Measurements from ENCODE around the gene GPR143.

DNA sequence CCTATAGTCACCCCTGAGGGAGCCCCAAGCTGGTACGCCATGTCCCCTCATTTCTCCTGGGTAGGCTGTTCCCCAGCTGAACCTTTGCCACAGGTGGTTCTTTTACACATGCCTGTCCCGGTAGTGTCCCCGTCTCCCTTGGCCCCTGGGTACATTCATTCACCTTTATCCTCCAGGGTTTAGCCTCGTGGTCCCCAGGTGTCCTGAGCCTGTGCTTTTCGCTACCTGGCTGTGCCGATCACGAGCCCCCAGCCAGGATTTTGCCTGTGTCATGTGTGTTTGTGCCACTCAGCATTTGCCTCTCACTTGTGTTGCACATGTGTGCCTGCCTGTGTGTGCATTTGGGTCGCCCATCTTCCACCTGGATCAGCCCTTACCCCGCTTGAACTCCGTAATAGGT, 57.6 kb downstream of the GPR143 start:
- TF ChIP-seq POLR2AphosphoS5 (IDR thresholded peaks at IDR 0.05; ENCODE audit: borderline replicate concordance, low read depth, low read length) (no peak), EZH2 (IDR thresholded peaks at IDR 0.05) (no peak), FOXP2 (optimal IDR thresholded peaks at IDR 0.05; ENCODE audit: control extremely low read depth, extremely low read length, insufficient read depth) (no peak)

Measured in SK-N-MC (cell line).